ENCODE results near the gene CERK.

The CERK gene

GRCh38 chr22:46762238-46763050 lies 24.4 kb upstream of the CERK start, which contains the start of gene TBC1D22A:
TBC1D22A (plus strand) TSS chr22:46762650; CDS start chr22:46762787, 137 bp downstream.
- H3K4me1 ChIP-seq (ENCODE audit: control insufficient read depth, insufficient read depth, low read length) = peaks cover 6% of the 10 kb centered on the region
- H3K27me3 ChIP-seq (ENCODE audit: control insufficient read depth, insufficient read depth, low read length) = no peaks in the 10 kb centered on the region
- H3K4me3 ChIP-seq (ENCODE audit: low read depth, low read length) = peak within 1 kb of the TSS; percentile 98
- peak within 1 kb of the TSS; percentile 95 for H3K9ac ChIP-seq (ENCODE audit: low read depth, low read length)
- no peaks in the 10 kb centered on the region for H3K9me3 ChIP-seq (ENCODE audit: control insufficient read depth, insufficient read depth, low read length)
- H3K36me3 ChIP-seq (ENCODE audit: control insufficient read depth, insufficient read depth, low read length) = peaks cover 2% of the 10 kb centered on the region

DNA sequence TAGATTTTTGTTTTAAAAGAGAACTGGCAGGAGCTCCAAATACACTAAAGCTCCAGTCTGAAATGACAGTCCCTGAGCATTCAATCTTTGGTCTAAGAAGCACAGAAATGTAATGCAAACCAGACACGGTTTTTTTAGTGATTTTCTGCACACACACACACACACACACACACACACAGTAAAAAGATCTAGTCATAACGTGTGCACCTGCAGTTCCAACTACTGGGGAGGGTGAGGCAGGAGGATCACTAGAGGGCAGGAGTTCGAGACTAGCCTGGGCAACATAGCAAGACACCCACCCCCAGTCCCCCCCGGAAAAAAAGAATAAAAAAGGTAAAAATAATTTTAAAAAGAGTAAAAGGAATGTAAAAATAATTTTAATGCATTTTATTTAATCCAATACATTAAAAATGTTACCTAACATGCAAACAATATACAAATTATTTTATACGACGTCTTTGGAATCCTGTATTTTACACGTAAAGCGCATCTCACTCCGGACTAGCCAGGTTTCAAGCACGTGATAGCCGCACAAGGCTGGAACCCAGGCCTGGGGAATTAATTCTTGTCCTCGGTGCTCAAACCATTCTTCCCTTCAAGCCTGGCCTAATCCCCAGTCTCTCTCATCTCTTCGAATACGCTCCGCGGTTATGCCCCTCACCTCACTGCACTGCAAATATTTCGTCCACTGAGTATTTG lies 23.6 kb upstream of the CERK start:
- peaks cover under 1% of the 10 kb centered on the region for H3K9me3 ChIP-seq (ENCODE audit: control insufficient read depth, insufficient read depth, low read length)
- H3K4me1 ChIP-seq (ENCODE audit: control insufficient read depth, insufficient read depth, low read length) = peaks cover 6% of the 10 kb centered on the region
- no peaks in the 10 kb centered on the region for H3K27me3 ChIP-seq (ENCODE audit: control insufficient read depth, insufficient read depth, low read length)
- peaks cover 2% of the 10 kb centered on the region for H3K36me3 ChIP-seq (ENCODE audit: control insufficient read depth, insufficient read depth, low read length)
- peak overlapping the region; percentile 95 for H3K9ac ChIP-seq (ENCODE audit: low read depth, low read length)
- peak overlapping the region; percentile 98 for H3K4me3 ChIP-seq (ENCODE audit: low read depth, low read length)

DNA sequence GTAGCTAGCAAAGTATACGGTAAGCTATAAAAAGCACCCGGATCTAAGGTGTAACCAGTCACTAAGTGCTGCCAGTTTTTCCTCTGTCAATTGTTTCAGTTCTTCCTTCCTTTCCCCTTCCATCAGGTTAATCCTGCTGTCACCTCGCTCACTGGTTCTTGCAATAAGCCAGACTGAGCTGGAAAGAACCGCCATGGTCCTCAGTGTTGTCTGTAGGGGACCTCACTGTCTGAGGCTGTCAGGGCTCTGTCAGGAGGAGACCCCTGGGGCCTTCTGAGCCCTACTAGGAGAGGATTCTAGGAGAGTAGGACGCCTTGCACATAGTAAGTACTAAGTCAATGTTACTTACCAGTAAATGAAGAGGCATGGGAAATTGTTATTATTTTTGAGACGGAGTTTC lies 23.0 kb upstream of the CERK start:
- peaks cover 6% of the 10 kb centered on the region for H3K4me1 ChIP-seq (ENCODE audit: control insufficient read depth, insufficient read depth, low read length)
- no peak overlapping the region for H3K9ac ChIP-seq (ENCODE audit: low read depth, low read length)
- H3K36me3 ChIP-seq (ENCODE audit: control insufficient read depth, insufficient read depth, low read length) = peaks cover 8% of the 10 kb centered on the region
- H3K4me3 ChIP-seq (ENCODE audit: low read depth, low read length) = no peak overlapping the region
- H3K9me3 ChIP-seq (ENCODE audit: control insufficient read depth, insufficient read depth, low read length) = peaks cover 7% of the 10 kb centered on the region
- H3K27me3 ChIP-seq (ENCODE audit: control insufficient read depth, insufficient read depth, low read length) = no peaks in the 10 kb centered on the region

GRCh38 chr22:46758867-46759290 lies 20.8 kb upstream of the CERK start:
- Histone ChIP-seq H3K9ac (ENCODE audit: low read depth, low read length) (no peak overlapping the region), H3K9me3 (ENCODE audit: control insufficient read depth, insufficient read depth, low read length) (peaks cover 8% of the 10 kb centered on the region), H3K4me1 (ENCODE audit: control insufficient read depth, insufficient read depth, low read length) (peaks cover 6% of the 10 kb centered on the region), H3K4me3 (ENCODE audit: low read depth, low read length) (no peak overlapping the region), H3K27me3 (ENCODE audit: control insufficient read depth, insufficient read depth, low read length) (no peaks in the 10 kb centered on the region), H3K36me3 (ENCODE audit: control insufficient read depth, insufficient read depth, low read length) (peaks cover 8% of the 10 kb centered on the region)

- Histone ChIP-seq H3K27me3 (ENCODE audit: control insufficient read depth, insufficient read depth, low read length) (no peaks in the 10 kb centered on the region), H3K9me3 (ENCODE audit: control insufficient read depth, insufficient read depth, low read length) (peaks cover 8% of the 10 kb centered on the region), H3K4me1 (ENCODE audit: control insufficient read depth, insufficient read depth, low read length) (peaks cover 6% of the 10 kb centered on the region), H3K36me3 (ENCODE audit: control insufficient read depth, insufficient read depth, low read length) (peaks cover 8% of the 10 kb centered on the region), H3K9ac (ENCODE audit: low read depth, low read length) (no peak overlapping the region), H3K4me3 (ENCODE audit: low read depth, low read length) (no peak overlapping the region)
Measured at GRCh38 chr22:46758121-46758520, 20.1 kb upstream of the CERK start.

DNA sequence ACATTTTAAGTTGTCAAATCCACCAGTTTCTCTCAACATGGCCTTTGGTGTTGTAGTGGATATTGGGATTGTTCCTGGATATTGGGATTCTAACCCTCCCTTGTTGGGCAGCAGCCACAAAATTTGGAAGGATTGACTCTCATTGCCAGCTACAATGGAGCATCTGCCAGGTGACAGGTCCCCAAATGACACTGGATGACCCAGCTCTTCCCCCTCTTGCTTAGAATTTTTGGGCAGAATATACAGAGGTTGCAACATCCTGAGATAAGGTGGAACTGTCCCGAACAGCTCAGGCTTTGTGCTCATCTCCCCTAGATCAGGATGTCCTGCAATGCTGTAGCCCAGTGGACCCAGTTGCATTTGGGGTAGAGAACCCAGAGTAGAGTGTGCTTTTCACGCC lies 19.1 kb upstream of the CERK start:
- Histone ChIP-seq H3K4me1 (ENCODE audit: control insufficient read depth, insufficient read depth, low read length) (peaks cover 6% of the 10 kb centered on the region), H3K9ac (ENCODE audit: low read depth, low read length) (no peak overlapping the region), H3K36me3 (ENCODE audit: control insufficient read depth, insufficient read depth, low read length) (peaks cover 5% of the 10 kb centered on the region), H3K4me3 (ENCODE audit: low read depth, low read length) (no peak overlapping the region), H3K27me3 (ENCODE audit: control insufficient read depth, insufficient read depth, low read length) (no peaks in the 10 kb centered on the region), H3K9me3 (ENCODE audit: control insufficient read depth, insufficient read depth, low read length) (peaks cover 8% of the 10 kb centered on the region)

DNA sequence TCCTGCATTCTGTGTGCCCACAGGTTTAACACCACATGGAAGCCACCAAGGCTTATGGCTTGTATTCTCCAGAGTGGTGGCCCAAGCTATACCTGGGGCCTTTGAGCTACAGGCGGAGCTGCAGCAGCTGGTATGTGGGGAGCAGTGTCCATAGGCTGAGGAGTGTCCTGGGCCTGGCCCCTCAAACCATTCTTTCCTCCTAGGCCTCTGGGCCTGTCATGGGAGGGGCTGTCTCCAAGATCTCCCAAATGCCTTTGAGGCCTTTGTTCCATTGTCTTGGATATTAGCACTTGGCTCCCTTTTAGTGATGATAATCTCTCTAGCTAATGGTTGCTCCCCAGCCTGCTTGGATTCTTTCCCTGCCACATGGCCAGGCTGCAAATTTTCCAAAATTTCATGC lies 18.0 kb upstream of the CERK start:
- Histone ChIP-seq H3K4me3 (ENCODE audit: low read depth, low read length) (no peak overlapping the region), H3K4me1 (ENCODE audit: control insufficient read depth, insufficient read depth, low read length) (peaks cover 3% of the 10 kb centered on the region), H3K9ac (ENCODE audit: low read depth, low read length) (no peak overlapping the region), H3K9me3 (ENCODE audit: control insufficient read depth, insufficient read depth, low read length) (peaks cover 8% of the 10 kb centered on the region), H3K36me3 (ENCODE audit: control insufficient read depth, insufficient read depth, low read length) (peaks cover 5% of the 10 kb centered on the region), H3K27me3 (ENCODE audit: control insufficient read depth, insufficient read depth, low read length) (no peaks in the 10 kb centered on the region)

GRCh38 chr22:46755525-46755924 lies 17.5 kb upstream of the CERK start:
- peaks cover 3% of the 10 kb centered on the region for H3K4me1 ChIP-seq (ENCODE audit: control insufficient read depth, insufficient read depth, low read length)
- H3K9ac ChIP-seq (ENCODE audit: low read depth, low read length) = no peak overlapping the region

DNA sequence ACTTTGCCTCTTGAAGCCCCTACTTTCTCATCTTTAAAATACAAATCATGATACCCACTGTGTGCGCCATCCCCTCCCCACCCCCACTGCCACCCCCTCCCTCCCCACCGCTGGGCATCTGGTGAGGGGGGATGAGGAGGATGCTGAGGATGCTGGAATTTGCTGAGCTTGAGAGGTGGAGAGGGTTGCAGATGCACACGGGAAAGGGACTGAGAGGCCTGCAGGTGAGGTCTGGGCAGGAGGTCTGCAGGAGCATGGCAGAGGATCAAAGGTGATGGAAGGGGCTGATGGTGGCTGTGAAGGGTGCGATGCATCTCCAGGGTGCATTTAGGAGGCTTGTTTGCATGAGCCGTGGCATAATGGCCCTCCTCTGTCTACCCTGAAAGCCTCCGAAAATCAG lies 16.8 kb upstream of the CERK start:
- peaks cover 8% of the 10 kb centered on the region for H3K9me3 ChIP-seq (ENCODE audit: control insufficient read depth, insufficient read depth, low read length)
- peaks cover 3% of the 10 kb centered on the region for H3K4me1 ChIP-seq (ENCODE audit: control insufficient read depth, insufficient read depth, low read length)
- H3K9ac ChIP-seq (ENCODE audit: low read depth, low read length) = no peak overlapping the region
- no peak overlapping the region for H3K4me3 ChIP-seq (ENCODE audit: low read depth, low read length)
- peaks cover 5% of the 10 kb centered on the region for H3K36me3 ChIP-seq (ENCODE audit: control insufficient read depth, insufficient read depth, low read length)
- no peaks in the 10 kb centered on the region for H3K27me3 ChIP-seq (ENCODE audit: control insufficient read depth, insufficient read depth, low read length)

More at GRCh38 chr22:46755525-46755924, 17.5 kb upstream of the CERK start:
- peaks cover 8% of the 10 kb centered on the region for H3K9me3 ChIP-seq (ENCODE audit: control insufficient read depth, insufficient read depth, low read length)
- H3K27me3 ChIP-seq (ENCODE audit: control insufficient read depth, insufficient read depth, low read length) = no peaks in the 10 kb centered on the region
- H3K4me3 ChIP-seq (ENCODE audit: low read depth, low read length) = no peak overlapping the region
- H3K36me3 ChIP-seq (ENCODE audit: control insufficient read depth, insufficient read depth, low read length) = peaks cover 5% of the 10 kb centered on the region

DNA sequence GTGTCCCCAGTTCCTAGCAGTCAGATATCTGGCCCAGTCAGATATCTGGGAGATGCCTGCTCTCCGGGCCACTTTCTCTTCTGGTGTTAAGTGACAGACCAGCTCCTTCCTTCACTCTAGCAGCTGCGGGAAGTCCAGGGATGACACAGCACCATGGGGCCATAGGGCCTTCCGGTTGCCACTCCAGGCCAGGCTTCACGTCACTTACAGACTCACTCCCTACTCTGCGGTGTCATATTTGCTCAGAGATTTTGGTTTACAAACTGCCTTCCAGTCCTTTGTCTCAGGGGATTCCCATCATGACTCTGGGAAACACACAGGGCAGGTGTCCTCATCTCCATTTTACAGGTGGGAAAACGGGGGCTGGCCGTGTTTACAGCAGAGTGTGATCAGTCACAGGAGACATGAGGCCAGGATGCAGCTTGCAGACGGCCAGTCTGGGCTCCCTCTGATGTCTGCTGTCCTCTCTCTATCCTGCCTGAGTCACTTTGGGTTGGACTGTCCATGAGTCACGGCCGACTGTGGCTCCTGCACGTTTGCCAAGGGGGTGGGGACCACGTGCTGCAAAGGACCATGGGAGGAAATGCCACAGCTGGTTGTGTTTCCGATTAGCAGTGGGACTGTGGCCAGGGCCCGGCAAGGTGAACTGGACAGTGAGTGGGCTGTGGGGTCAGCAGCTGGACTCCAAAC lies 16.2 kb upstream of the CERK start:
- H3K4me3 ChIP-seq (ENCODE audit: low read depth, low read length) = no peak overlapping the region
- H3K4me1 ChIP-seq (ENCODE audit: control insufficient read depth, insufficient read depth, low read length) = peaks cover 3% of the 10 kb centered on the region
- no peaks in the 10 kb centered on the region for H3K27me3 ChIP-seq (ENCODE audit: control insufficient read depth, insufficient read depth, low read length)
- peaks cover 8% of the 10 kb centered on the region for H3K9me3 ChIP-seq (ENCODE audit: control insufficient read depth, insufficient read depth, low read length)
- no peak overlapping the region for H3K9ac ChIP-seq (ENCODE audit: low read depth, low read length)
- H3K36me3 ChIP-seq (ENCODE audit: control insufficient read depth, insufficient read depth, low read length) = peaks cover 5% of the 10 kb centered on the region

- H3K36me3 ChIP-seq (ENCODE audit: control insufficient read depth, insufficient read depth, low read length) = peaks cover 5% of the 10 kb centered on the region
- H3K4me3 ChIP-seq (ENCODE audit: low read depth, low read length) = no peak overlapping the region
- no peak overlapping the region for H3K9ac ChIP-seq (ENCODE audit: low read depth, low read length)
- H3K4me1 ChIP-seq (ENCODE audit: control insufficient read depth, insufficient read depth, low read length) = peaks cover 3% of the 10 kb centered on the region
- peaks cover 8% of the 10 kb centered on the region for H3K9me3 ChIP-seq (ENCODE audit: control insufficient read depth, insufficient read depth, low read length)
- H3K27me3 ChIP-seq (ENCODE audit: control insufficient read depth, insufficient read depth, low read length) = peaks cover 2% of the 10 kb centered on the region
Measured at GRCh38 chr22:46753761-46754109, 15.7 kb upstream of the CERK start.
